GM18951 (cell line): ENCODE results near the gene CMSS1.

Experiments
- POLR2A ChIP-seq: IDR thresholded peaks from 4 replicates; pipeline ENCODE4 v1.6.1; 2011; ENCODE audit warnings: mild to moderate bottlenecking; ENCODE audit not compliant: insufficient read length, insufficient read depth; ENCODE audit errors: extremely low read depth
- in situ Hi-C: fragments of 300-500 bp; cut with MboI; formaldehyde crosslinking; loops from one replicate; pipeline ENCODE4 v1.12.0; 2022; ENCODE audit warnings: low sequenced_read_pairs, mixed read lengths, inconsistent platforms; ENCODE audit not compliant: unreplicated experiment

Gene CMSS1

GRCh38 chr3:99915906-99916432 lies 98.3 kb downstream of the CMSS1 start:
- in situ Hi-C loops = no loop called here

GRCh38 chr3:99918715-99919114 lies 101.1 kb downstream of the CMSS1 start:
- in situ Hi-C loops = no loop called here
- no peak for TF ChIP-seq POLR2A

More at GRCh38 chr3:99915906-99916432, 98.3 kb downstream of the CMSS1 start:
- TF ChIP-seq POLR2A = no peak

GRCh38 chr3:99919694-99920093 lies 102.0 kb downstream of the CMSS1 start:
- no peak for TF ChIP-seq POLR2A
- in situ Hi-C loops = no loop called here

GRCh38 chr3:99920481-99921376 lies 103.1 kb downstream of the CMSS1 start:
- in situ Hi-C loops = no loop called here
- TF ChIP-seq POLR2A = no peak

GRCh38 chr3:99921377-99921695 lies 103.7 kb downstream of the CMSS1 start:
- in situ Hi-C loops = no loop called here

GRCh38 chr3:99921986-99922385 lies 104.3 kb downstream of the CMSS1 start:
- in situ Hi-C loops = no loop called here
- TF ChIP-seq POLR2A = no peak

More at GRCh38 chr3:99921377-99921695, 103.7 kb downstream of the CMSS1 start:
- no peak for TF ChIP-seq POLR2A

GRCh38 chr3:99923873-99924272 lies 106.2 kb downstream of the CMSS1 start:
- TF ChIP-seq POLR2A = no peak

GRCh38 chr3:99925584-99926230 lies 108.0 kb downstream of the CMSS1 start:
- in situ Hi-C loops = no loop called here
- no peak for TF ChIP-seq POLR2A

More at GRCh38 chr3:99923873-99924272, 106.2 kb downstream of the CMSS1 start:
- in situ Hi-C loops = no loop called here

- in situ Hi-C loops = no loop called here
- TF ChIP-seq POLR2A = no peak
These were observed 110.2 kb downstream of the CMSS1 start for GRCh38 chr3:99927671-99928457.

- in situ Hi-C loops = no loop called here
- TF ChIP-seq POLR2A = no peak
These were observed 111.4 kb downstream of the CMSS1 start for GRCh38 chr3:99928771-99929744.

- TF ChIP-seq POLR2A = no peak
- in situ Hi-C loops = no loop called here
These were observed 112.1 kb downstream of the CMSS1 start for GRCh38 chr3:99929745-99930139.

GRCh38 chr3:99931059-99931458 lies 113.4 kb downstream of the CMSS1 start:
- in situ Hi-C loops = no loop called here
- TF ChIP-seq POLR2A = no peak
